GM12892 (cell line): ENCODE data around the gene TTYH2.

Experiments
- DNase-seq: peaks from one replicate; pipeline ENCODE4 v3.0.0; 2011; ENCODE audit not compliant: insufficient read length
- FAIRE-seq: peaks from 2 replicates; lab custom pipeline; 2011; peaks lifted over from hg19 to GRCh38; lab: Jason Lieb, UNC
- POLR2A ChIP-seq: IDR thresholded peaks from 2 replicates; pipeline ENCODE4 v1.6.1; 2011; ENCODE audit warnings: low read depth, low read length, control low read depth
- POLR2AphosphoS5 ChIP-seq: IDR thresholded peaks from 2 replicates; pipeline ENCODE4 v1.6.1; 2011; ENCODE audit warnings: low read depth, low read length, control low read depth
- TAF1 ChIP-seq: IDR thresholded peaks from 2 replicates; pipeline ENCODE4 v1.6.1; 2011; ENCODE audit warnings: low read depth, mild to moderate bottlenecking, control low read depth, low read length, borderline replicate concordance

The TTYH2 gene

GRCh38 chr17:74198694-74199093, 14.7 kb upstream of the TTYH2 start:
- DNase-seq (no peak), FAIRE-seq (no peak)
- TF ChIP-seq POLR2AphosphoS5 (no peak), POLR2A (no peak), TAF1 (no peak)

DNA sequence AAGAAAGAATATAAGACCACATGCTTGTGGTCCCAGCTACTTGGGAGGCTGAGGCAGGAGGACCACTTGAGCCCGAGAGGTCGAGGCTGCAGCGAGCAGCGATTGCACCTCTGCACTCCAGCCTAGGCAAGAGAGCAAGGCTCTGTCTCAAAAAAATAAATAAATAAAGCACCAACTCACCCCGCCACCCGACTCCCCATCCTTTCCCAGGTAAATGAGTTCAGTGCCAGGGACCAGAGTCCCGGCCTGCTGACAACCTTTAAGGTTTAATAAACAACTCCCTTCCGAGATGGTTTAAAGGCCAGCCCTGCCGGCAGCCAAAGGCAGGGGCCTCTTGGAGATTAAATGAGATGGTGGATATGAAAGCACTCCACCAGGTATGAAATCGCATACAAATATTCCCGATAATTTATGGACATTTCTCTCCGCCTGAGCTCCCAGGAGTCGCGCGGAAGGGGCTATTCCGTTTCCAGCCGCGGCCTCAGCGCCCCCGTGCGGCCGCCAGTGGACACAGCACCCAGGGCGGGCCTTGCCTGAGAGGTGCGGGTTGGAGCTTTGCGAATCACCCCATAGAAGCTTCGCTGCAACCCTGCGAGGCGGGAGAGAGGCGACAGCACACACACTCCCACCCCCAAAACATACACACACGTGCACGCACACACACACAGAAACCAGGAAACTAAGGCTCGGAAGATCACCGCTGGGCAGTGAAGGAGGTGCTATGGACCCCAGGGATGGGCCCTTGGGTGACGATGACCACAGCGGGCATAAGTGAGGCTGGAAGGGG, 13.9 kb upstream of the TTYH2 start:
- no peak for TF ChIP-seq TAF1
- TF ChIP-seq POLR2A = no peak
- TF ChIP-seq POLR2AphosphoS5 = no peak
- peak; percentile 76 for DNase-seq
- FAIRE-seq = peak; percentile 65

GRCh38 chr17:74200112-74200511, 13.3 kb upstream of the TTYH2 start:
- no peak for TF ChIP-seq POLR2A
- TF ChIP-seq POLR2AphosphoS5 = no peak
- no peak for TF ChIP-seq TAF1
- FAIRE-seq = no peak

GRCh38 chr17:74201250-74201649, 12.1 kb upstream of the TTYH2 start:
- no peak for TF ChIP-seq TAF1
- TF ChIP-seq POLR2A = no peak
- TF ChIP-seq POLR2AphosphoS5 = no peak
- DNase-seq (no peak), FAIRE-seq (no peak)

More at GRCh38 chr17:74200112-74200511, 13.3 kb upstream of the TTYH2 start:
- no peak for DNase-seq

DNA sequence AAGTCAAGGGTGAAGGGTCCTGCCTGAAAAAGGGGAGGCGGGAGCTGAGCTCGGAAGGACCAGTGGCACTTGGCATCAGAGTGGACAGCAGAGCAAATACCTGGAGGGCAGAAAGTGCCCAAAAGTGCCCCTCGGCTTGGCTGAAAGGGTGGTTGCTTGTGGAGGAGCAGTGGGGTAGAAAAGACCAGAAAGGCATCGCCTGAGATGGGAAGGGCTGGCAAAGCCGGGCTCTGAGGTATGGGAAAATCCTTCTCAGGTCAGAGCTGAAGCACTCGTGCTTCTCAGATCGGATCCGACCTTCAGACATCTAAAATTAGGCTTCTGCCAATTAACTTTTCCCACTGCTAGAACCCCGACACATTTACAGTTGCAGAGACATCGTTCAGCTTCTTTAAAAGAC, 11.4 kb upstream of the TTYH2 start:
- no peak for TF ChIP-seq POLR2AphosphoS5
- TF ChIP-seq TAF1 = no peak
- TF ChIP-seq POLR2A = no peak
- FAIRE-seq (no peak), DNase-seq (no peak)

GRCh38 chr17:74202938-74203337, 10.4 kb upstream of the TTYH2 start:
- FAIRE-seq = no peak
- no peak for DNase-seq
- TF ChIP-seq POLR2AphosphoS5 = no peak
- TF ChIP-seq TAF1 = no peak
- TF ChIP-seq POLR2A = no peak

- peak; percentile 99 for TF ChIP-seq TAF1
- TF ChIP-seq POLR2AphosphoS5 = peak; percentile 100
- TF ChIP-seq POLR2A = peak; percentile 100
- FAIRE-seq (peak; percentile 99), DNase-seq (peak; percentile 86)
Observed at GRCh38 chr17:74203439-74204240, 9.7 kb upstream of the TTYH2 start, which contains the start of gene RPL38. Gene RPL38 (plus strand): TSS chr17:74203678. CDS start chr17:74203956, 278 bp downstream.

DNA sequence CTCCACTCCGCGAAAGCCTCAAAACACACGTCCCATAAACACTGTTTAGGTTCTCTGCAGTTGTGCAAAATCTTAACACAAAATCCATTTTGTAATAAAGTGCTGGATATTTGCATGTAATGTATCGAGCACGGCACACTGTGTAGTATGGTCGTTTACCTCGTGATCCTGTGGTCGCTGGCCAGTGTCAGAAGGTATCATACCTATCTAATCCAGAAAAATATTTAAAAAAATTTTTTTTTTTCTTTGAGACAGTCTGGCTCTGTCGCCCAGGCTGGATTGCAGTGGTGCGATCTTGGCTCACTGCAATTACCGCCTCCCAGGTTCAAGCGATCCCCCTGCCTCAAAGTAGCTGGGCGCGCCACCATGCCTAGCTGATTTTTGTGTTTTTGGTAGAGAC, 8.9 kb upstream of the TTYH2 start:
- no peak for FAIRE-seq

DNA sequence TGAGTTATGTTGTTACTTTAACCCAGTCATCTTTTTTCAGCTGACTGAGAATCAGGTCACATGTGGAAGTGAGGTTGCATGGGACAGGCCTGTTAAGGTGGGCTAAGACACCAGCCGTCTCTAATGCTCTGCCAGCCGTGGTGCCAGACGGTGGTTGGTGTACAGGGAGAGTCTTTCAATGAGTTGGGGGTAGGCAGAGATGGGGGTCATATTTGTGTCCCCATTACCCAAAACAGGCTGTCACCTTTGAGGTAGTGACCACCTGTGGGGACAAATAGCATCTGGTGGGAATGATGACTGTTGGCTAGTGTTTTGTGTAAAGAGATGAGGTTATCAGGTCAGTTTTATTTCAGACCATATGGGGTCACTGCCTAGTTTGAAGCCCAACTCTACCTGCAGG, 8.1 kb upstream of the TTYH2 start:
- no peak for DNase-seq
- TF ChIP-seq POLR2A = peak; percentile 60
- no peak for TF ChIP-seq TAF1
- TF ChIP-seq POLR2AphosphoS5 = peak; percentile 75
- FAIRE-seq = no peak

More for the DNA sequence above, 8.9 kb upstream of the TTYH2 start:
- TF ChIP-seq TAF1 (no peak), POLR2AphosphoS5 (no peak), POLR2A (no peak)
- no peak for DNase-seq

GRCh38 chr17:74206332-74206818, 7.0 kb upstream of the TTYH2 start:
- FAIRE-seq (no peak), DNase-seq (no peak)
- TF ChIP-seq TAF1 (no peak), POLR2AphosphoS5 (no peak; the same call in 1 of the 2 replicates), POLR2A (peak; percentile 53; the same call in 1 of the 2 replicates)

- FAIRE-seq (peak; percentile 86), DNase-seq (peak; percentile 72)
- TF ChIP-seq TAF1 (no peak), POLR2AphosphoS5 (peak; percentile 94), POLR2A (peak; percentile 79)
Observed at GRCh38 chr17:74210191-74211140, 2.9 kb upstream of the TTYH2 start.
